ENCODE results near the gene EIF4G1. TPM values are rescaled to one million over a fixed set of nuclear protein-coding genes. Genes with fewer than 3 reads are reported as not detected.

Gene EIF4G1
- total and polyA plus RNA-seq, 10 of the 15 experiments (the other 5 are each of a cell fraction or from before 2014, with no cell fraction given), result 5.7 to 462 (median 237) TPM

- TF ChIP-seq YY1 (IDR thresholded peaks at IDR 0.05; ENCODE audit: low read depth, low read length) (no peak), IRF5 (IDR thresholded peaks at IDR 0.05; ENCODE audit: borderline replicate concordance) (no peak), SUPT20H (IDR thresholded peaks at IDR 0.05; ENCODE audit: borderline replicate concordance, control insufficient read depth, low read depth, low read length) (no peak)
Measured at GRCh38 chr3:184343200-184343876, 28.9 kb downstream of the EIF4G1 start (continued).

- POLR2A ChIA-PET, result no interaction called here
- no peak overlapping the region for H3K4me3 ChIP-seq
- CTCF ChIA-PET, result interaction anchor here (1.4 kb wide), 1 partner anchor 9 kb away, joined by 5 read pairs; no protein-coding TSS in a partner anchor
- no peak overlapping the region for H3K4me2 ChIP-seq (ENCODE audit: control insufficient read depth, insufficient read depth)
- H3K9me3 ChIP-seq (replicated peaks; ENCODE audit: control insufficient read depth, insufficient read depth, low read length), result no peaks in the 10 kb centered on the region
- ATAC-seq (no peak), DNase-seq (ENCODE audit: low read depth, low spot score) (no peak), FAIRE-seq (no peak)
- H3K27me3 ChIP-seq (replicated peaks in 1 of 2; ENCODE audit: control insufficient read depth in 2 of 2, insufficient read depth in 2 of 2, low read length in 1 of 2), result no peaks in the 10 kb centered on the region
- SMC1A ChIA-PET (ENCODE audit: uncharacterized antibody, unreplicated experiment), result no interaction called here
- H3K4me1 ChIP-seq (ENCODE audit: control insufficient read depth, insufficient read depth, low read length), result peaks cover 3% of the 10 kb centered on the region; the same call in 1 of the 2 replicates
- no peaks in the 10 kb centered on the region for H4K20me1 ChIP-seq (ENCODE audit: control insufficient read depth, insufficient read depth)
- WGBS (ENCODE audit: insufficient coverage, insufficient replicate concordance, low lambda C conversion rate, missing lambda C conversion rate), result 77% methylated on average over 23 of the region's 24 CpGs
- H3K9ac ChIP-seq (ENCODE audit: control insufficient read depth, insufficient read depth, low read length), result no peak overlapping the region
- RAD21 ChIA-PET (ENCODE audit: unreplicated experiment), result no interaction called here
- intact Hi-C loops (cut with micrococcal nuclease; ENCODE audit: unreplicated experiment), result no loop called here
- TF ChIP-seq YY1 (IDR thresholded peaks at IDR 0.05; ENCODE audit: low read depth, low read length), result no peak
- no peaks in the 10 kb centered on the region for H3K36me3 ChIP-seq (ENCODE audit: control insufficient read depth in 2 of 2, insufficient read depth in 2 of 2, low read length in 1 of 2)
- no peak overlapping the region for H3K27ac ChIP-seq (ENCODE audit: control insufficient read depth, insufficient read depth)
- in situ Hi-C loops (cut with MboI), result no loop called here
- H2AFZ ChIP-seq (ENCODE audit: control insufficient read depth, low read depth, low read length), result no peak overlapping the region
- H3K79me2 ChIP-seq (ENCODE audit: control insufficient read depth, insufficient read depth, low read length), result no peaks in the 10 kb centered on the region
- no TSS peak for BruUV-seq (replicated peaks)
Measured at GRCh38 chr3:184344579-184345316, 30.3 kb downstream of the EIF4G1 start.
